Naive B cell (primary cell): ENCODE results near the gene DNAAF1. TPM values are rescaled to one million over a fixed set of nuclear protein-coding genes. Genes with fewer than 3 reads are reported as not detected.

Experiments used
- ATAC-seq, 2 donors: fragments of 150-1000 bp; cut with Tn5 transposase; 2 replicates each; pipeline ENCODE4 v1.10.0; 2021; ENCODE audit warnings: low read depth in 2 of 2, mild to moderate bottlenecking in 2 of 2, moderate library complexity in 2 of 2
- DNase-seq: peaks from one replicate; pipeline ENCODE4 v3.0.0; 2022
- H3K27ac Mint-ChIP-seq, 6 donors: one replicate each; pipeline ENCODE4 v1.8.0; 2020 to 2022; ENCODE audit warnings: mild to moderate bottlenecking in 6 of 6, mixed read lengths in 6 of 6, moderate library complexity in 5 of 6, inconsistent platforms in 2 of 6
- H3K27me3 Mint-ChIP-seq, 3 donors: one replicate each; pipeline ENCODE4 v1.8.0; 2021 to 2022; ENCODE audit warnings: mixed read lengths in 3 of 3, mild to moderate bottlenecking in 1 of 3
- H3K36me3 Mint-ChIP-seq, 2 donors: one replicate each; pipeline ENCODE4 v1.8.0; 2020 to 2022; ENCODE audit warnings: mixed read lengths in 2 of 2, inconsistent platforms in 1 of 2, mild to moderate bottlenecking in 1 of 2
- H3K4me1 Mint-ChIP-seq, 3 donors: one replicate each; pipeline ENCODE4 v1.8.0; 2020 to 2022; ENCODE audit warnings: mixed read lengths in 3 of 3, inconsistent platforms in 1 of 3, mild to moderate bottlenecking in 1 of 3, moderate library complexity in 1 of 3
- H3K4me3 Mint-ChIP-seq, 8 donors: one replicate each; pipeline ENCODE4 v1.8.0; 2020 to 2022; ENCODE audit warnings: mild to moderate bottlenecking in 8 of 8, mixed read lengths in 8 of 8, moderate library complexity in 8 of 8, inconsistent platforms in 2 of 8
- H3K9me3 Mint-ChIP-seq, 7 donors: one replicate each; pipeline ENCODE4 v1.8.0; 2020 to 2022; ENCODE audit warnings: mixed read lengths in 7 of 7, mild to moderate bottlenecking in 5 of 7, inconsistent platforms in 2 of 7, moderate library complexity in 1 of 7
- polyA plus RNA-seq, 6 donors: library from polyadenylated mRNA; unstranded; fragments of 300-500 nt; fragmentation: Illumina TruSeq; gene quantifications; one replicate each; pipeline ENCODE4 v1.2.3, GENCODE V29; 2021; ENCODE audit warnings: low read depth in 6 of 6

Gene DNAAF1
- polyA plus RNA-seq, 6 donors from 2014 or later: 0.43 TPM; not detected in 5

- Mint-ChIP-seq H3K36me3 (peaks cover 0 to 8% of the 10 kb centered on the region in 2 donors), H3K9me3 (no peaks in the 10 kb centered on the region), H3K27ac (peak overlapping the region in 1 of 6 donors; percentile 56), H3K27me3 (no peaks in the 10 kb centered on the region), H3K4me1 (peaks cover 6 to 11% (median 8%) of the 10 kb centered on the region in 3 donors), H3K4me3 (no peak overlapping the region)
- no peak for DNase-seq
- ATAC-seq: no peak
Observed at GRCh38 chr16:84178146-84178765, 33.1 kb downstream of the DNAAF1 start.

DNA sequence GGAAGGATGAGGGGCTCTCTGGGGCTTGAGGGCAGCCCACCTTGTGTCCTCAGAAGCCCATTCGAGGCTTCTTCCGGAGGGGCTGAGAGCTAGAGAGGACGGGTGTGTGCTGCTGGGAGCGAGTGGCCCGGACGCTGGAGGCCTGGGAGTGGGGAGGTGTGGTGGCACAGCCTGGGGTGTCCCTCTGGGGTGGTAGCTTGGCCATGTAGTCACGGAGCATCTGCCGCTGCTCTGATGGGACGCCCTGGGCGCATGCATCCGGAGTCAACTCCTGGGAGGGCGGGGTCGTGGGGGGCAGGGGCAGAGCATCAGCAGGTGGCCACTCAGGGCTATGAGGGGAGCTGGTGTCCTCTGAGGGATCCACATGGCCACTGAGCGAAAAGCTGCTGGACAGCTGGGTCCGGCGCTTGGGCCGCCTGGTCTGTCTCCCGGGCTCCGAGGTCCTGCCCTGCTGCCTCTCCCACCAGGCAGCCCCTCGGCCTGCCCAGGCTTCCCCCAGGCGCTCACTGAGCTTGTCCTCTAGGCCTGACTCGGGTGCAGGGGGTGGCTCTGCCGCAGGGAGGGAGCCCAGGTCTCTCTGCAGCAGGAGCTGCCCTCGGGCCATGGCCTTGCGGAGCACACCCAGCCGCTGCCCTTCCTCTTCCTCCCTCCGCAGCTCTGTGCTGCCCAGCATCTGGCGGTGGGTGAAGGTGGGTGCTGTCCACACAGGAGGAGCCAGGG lies 33.9 kb downstream of the DNAAF1 start:
- no peaks in the 10 kb centered on the region for H3K27me3 Mint-ChIP-seq
- peak overlapping the region in 2 of 6 donors; percentile 15 to 56 for H3K27ac Mint-ChIP-seq
- no peak overlapping the region for H3K4me3 Mint-ChIP-seq
- H3K36me3 Mint-ChIP-seq: peaks cover 0 to 9% of the 10 kb centered on the region in 2 donors
- peaks cover 6 to 11% (median 10%) of the 10 kb centered on the region in 3 donors for H3K4me1 Mint-ChIP-seq
- DNase-seq (no peak), ATAC-seq (no peak)
- no peaks in the 10 kb centered on the region for H3K9me3 Mint-ChIP-seq

- Mint-ChIP-seq H3K27me3 (no peaks in the 10 kb centered on the region), H3K36me3 (peaks cover 0 to 9% of the 10 kb centered on the region in 2 donors), H3K4me1 (peaks cover 11 to 18% (median 17%) of the 10 kb centered on the region in 3 donors), H3K4me3 (no peak overlapping the region), H3K9me3 (no peaks in the 10 kb centered on the region), H3K27ac (no peak overlapping the region)
- DNase-seq (no peak), ATAC-seq (no peak)
Observed at GRCh38 chr16:84179612-84180320, 34.7 kb downstream of the DNAAF1 start.

DNA sequence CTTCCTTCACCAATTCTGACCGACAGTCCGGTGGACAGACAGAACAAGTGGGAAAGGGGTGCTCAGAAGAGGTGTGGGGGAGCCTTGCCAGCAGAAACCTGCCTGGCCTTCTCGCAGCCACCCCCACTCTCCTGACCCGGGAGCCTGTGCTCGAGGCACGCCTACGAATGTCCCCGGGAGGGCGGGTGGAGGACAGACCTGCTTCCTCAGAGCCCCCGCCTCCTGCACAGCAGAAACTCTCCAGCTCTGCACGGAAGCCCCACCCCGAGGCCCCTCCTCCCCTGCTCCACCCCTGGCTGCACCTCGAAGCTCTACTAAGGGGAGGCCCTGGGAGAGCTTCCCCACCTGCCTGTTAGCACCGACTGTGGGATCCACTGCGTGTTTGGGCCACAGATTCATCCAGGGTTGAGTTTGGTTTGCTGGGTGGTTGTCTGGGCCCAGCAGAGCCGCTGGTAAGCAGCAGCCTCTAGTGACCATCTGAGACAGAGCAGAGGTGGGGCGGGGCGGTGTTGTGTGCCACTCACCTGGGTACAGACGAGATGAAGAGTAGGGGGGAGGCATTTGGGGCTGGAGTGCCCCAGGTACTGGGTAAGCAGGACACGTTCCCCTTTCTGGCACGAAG lies 35.5 kb downstream of the DNAAF1 start:
- Mint-ChIP-seq H3K36me3 (peaks cover 0 to 9% of the 10 kb centered on the region in 2 donors), H3K4me1 (peaks cover 11 to 21% (median 18%) of the 10 kb centered on the region in 3 donors), H3K9me3 (no peaks in the 10 kb centered on the region), H3K27ac (peak overlapping the region in 1 of 6 donors; percentile 47), H3K27me3 (no peaks in the 10 kb centered on the region), H3K4me3 (no peak overlapping the region)
- DNase-seq (no peak), ATAC-seq (no peak)

- ATAC-seq (no peak), DNase-seq (no peak)
- Mint-ChIP-seq H3K4me3 (no peak overlapping the region), H3K27me3 (no peaks in the 10 kb centered on the region), H3K36me3 (peaks cover 0 to 9% of the 10 kb centered on the region in 2 donors), H3K9me3 (no peaks in the 10 kb centered on the region), H3K27ac (no peak overlapping the region), H3K4me1 (peaks cover 11 to 25% (median 25%) of the 10 kb centered on the region in 3 donors)
Observed at GRCh38 chr16:84181144-84181915, 36.2 kb downstream of the DNAAF1 start.

DNA sequence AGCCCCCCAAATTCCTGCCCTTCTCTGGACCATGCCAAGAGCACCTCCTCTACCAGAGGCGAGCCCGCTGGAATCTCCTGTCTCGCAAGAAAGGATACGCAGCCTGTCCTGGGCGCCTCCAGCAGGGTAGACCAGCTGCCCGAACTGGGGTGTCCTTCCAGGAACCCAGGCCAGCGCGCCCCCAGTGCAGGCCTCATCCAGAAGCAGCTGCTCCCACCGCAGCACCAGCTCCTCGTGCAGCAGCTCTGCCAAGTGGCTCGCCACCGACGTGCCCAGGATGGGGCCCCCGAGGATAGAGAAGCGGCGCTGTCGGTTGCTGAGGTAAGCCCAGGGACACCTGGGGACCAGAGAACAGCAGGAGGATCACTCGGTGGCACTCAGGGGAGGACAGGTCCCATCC lies 37.0 kb downstream of the DNAAF1 start:
- Mint-ChIP-seq H3K4me3 (no peak overlapping the region), H3K27ac (no peak overlapping the region), H3K36me3 (peaks cover 0 to 9% of the 10 kb centered on the region in 2 donors), H3K9me3 (no peaks in the 10 kb centered on the region), H3K27me3 (no peaks in the 10 kb centered on the region), H3K4me1 (peaks cover 11 to 30% (median 30%) of the 10 kb centered on the region in 3 donors)
- DNase-seq (no peak), ATAC-seq (no peak)

GRCh38 chr16:84182680-84183571 lies 37.8 kb downstream of the DNAAF1 start:
- Mint-ChIP-seq H3K9me3 (no peaks in the 10 kb centered on the region), H3K4me3 (peak overlapping the region in 3 of 8 donors; percentile 44 to 99 (median 80)), H3K27me3 (no peaks in the 10 kb centered on the region), H3K4me1 (peaks cover 11 to 33% (median 30%) of the 10 kb centered on the region in 3 donors), H3K27ac (peak overlapping the region in 1 of 6 donors; percentile 53), H3K36me3 (peaks cover 0 to 9% of the 10 kb centered on the region in 2 donors)
- DNase-seq (no peak), ATAC-seq (no peak)

GRCh38 chr16:84183572-84183875 lies 38.4 kb downstream of the DNAAF1 start:
- Mint-ChIP-seq H3K4me3 (peak overlapping the region in 3 of 8 donors; percentile 70 to 99 (median 80)), H3K27ac (no peak overlapping the region), H3K36me3 (peaks cover 0 to 9% of the 10 kb centered on the region in 2 donors), H3K9me3 (no peaks in the 10 kb centered on the region), H3K4me1 (peaks cover 11 to 30% (median 30%) of the 10 kb centered on the region in 3 donors), H3K27me3 (no peaks in the 10 kb centered on the region)
- ATAC-seq (no peak), DNase-seq (no peak)

- Mint-ChIP-seq H3K4me1 (peaks cover 11 to 30% (median 30%) of the 10 kb centered on the region in 3 donors), H3K4me3 (peak overlapping the region in 3 of 8 donors; percentile 30 to 99 (median 70)), H3K36me3 (peaks cover 0 to 9% of the 10 kb centered on the region in 2 donors), H3K27ac (peak overlapping the region in 2 of 6 donors; percentile 15 to 32), H3K27me3 (no peaks in the 10 kb centered on the region), H3K9me3 (no peaks in the 10 kb centered on the region)
- DNase-seq (no peak), ATAC-seq (no peak)
Observed at GRCh38 chr16:84183911-84184591, 38.9 kb downstream of the DNAAF1 start.

GRCh38 chr16:84184775-84185174 lies 39.7 kb downstream of the DNAAF1 start:
- peak overlapping the region; percentile 91 to 99 (median 94) for H3K4me3 Mint-ChIP-seq
- peak overlapping the region in 3 of 6 donors; percentile 60 to 81 (median 70) for H3K27ac Mint-ChIP-seq
- no peaks in the 10 kb centered on the region for H3K27me3 Mint-ChIP-seq
- DNase-seq (no peak), ATAC-seq (no peak)
- peaks cover 11 to 30% (median 30%) of the 10 kb centered on the region in 3 donors for H3K4me1 Mint-ChIP-seq
- H3K36me3 Mint-ChIP-seq: peaks cover 0 to 9% of the 10 kb centered on the region in 2 donors
- H3K9me3 Mint-ChIP-seq: no peaks in the 10 kb centered on the region

DNA sequence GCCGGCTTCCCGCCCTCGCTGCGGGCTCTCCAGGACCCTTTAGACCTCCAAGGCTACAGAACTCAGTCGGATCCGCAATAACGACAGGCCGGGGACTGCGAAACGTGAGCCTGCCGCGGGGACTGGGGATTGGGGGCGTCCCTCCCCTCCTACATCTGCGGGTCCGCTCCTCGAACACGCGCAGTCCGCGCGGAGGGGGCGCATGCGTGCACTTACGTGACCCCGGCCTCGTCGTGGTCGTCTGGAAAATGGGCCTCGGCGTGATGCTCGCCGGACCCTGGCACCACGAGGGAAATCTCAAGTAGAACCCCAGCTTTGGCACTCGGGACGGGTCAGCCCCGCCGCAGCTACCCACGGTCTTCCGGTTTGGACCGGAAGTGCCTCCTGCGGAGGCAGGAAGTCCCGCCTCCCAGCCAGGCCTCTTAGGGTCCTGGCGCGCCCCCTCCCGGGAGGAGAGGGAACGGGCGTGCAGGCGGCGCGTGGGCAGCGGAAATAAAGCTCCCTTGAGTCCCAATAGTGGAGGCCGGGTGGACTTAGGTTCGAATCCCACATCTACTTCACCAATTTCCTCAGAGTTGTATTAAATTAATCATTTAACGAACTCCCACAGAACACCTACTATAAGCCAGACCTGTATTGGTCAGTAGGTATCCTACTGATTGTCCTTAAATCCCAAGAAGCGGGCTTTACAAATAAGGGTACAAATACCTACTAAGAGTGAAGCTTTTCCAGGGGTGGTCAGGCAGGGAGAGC lies 41.8 kb downstream of the DNAAF1 start, which contains the start of gene TAF1C:
TSS of gene TAF1C (minus strand) at position 373 of the 753 bp plus-strand sequence. CDS start 2,069 bp downstream, outside the sequence.
- Mint-ChIP-seq H3K27me3 (no peaks in the 10 kb centered on the region), H3K4me3 (peak within 1 kb of the TSS; percentile 92 to 99 (median 95)), H3K9me3 (no peaks in the 10 kb centered on the region), H3K4me1 (peaks cover 11 to 30% (median 30%) of the 10 kb centered on the region in 3 donors), H3K36me3 (peaks cover 0 to 9% of the 10 kb centered on the region in 2 donors), H3K27ac (peak within 1 kb of the TSS; percentile 53 to 94 (median 90))
- DNase-seq: peak; percentile 85
- ATAC-seq: peak; percentile 94 to 96
